Left hindlimb (tissue), 1 donor: ENCODE measurements around the gene GPATCH2L.

Experiments
- DNase-seq: peaks from one replicate; pipeline ENCODE4 v3.0.0-alpha.2; 2018

Gene GPATCH2L

GRCh38 chr14:76201162-76201561, 49.4 kb downstream of the GPATCH2L start:
- DNase-seq = no peak

- no peak for DNase-seq
These were observed 51.6 kb downstream of the GPATCH2L start for GRCh38 chr14:76203086-76204001.

DNA sequence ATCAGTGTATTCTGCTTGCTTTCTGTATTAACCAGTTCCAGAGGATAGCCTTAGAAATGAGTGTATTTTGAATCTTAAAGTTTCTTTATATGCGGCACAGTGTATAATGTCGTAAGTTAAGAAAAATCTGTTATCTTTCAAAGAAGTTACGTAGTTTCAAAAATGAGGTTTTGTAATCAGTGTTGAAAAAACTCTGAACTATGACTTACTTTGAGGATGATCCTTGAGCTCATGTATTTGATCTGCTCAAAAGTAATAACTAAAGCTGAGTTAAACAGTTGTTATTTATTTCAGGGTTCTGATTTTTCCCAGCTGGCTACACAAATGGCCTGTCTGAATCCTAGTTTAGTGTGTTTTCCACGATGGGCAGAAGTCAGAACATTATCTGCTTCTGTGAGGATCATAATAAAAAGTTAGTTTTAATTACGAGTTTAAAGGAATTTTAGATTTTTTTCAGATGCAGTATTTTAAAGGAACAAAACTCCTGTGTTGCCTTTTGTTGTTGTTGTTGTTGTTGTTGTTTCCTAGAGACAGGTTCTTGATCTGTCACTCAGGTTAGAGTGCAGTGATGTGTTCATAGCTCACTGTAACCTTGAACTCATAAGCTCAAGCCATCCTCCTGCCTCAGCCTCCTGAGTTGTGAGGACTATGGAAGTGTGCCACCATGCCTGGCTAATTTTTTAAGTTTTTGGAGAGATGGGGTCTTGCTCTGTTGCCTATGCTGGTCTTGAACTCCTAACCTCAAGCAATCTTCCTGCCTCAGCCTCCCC, 52.9 kb downstream of the GPATCH2L start:
- DNase-seq = no peak

DNA sequence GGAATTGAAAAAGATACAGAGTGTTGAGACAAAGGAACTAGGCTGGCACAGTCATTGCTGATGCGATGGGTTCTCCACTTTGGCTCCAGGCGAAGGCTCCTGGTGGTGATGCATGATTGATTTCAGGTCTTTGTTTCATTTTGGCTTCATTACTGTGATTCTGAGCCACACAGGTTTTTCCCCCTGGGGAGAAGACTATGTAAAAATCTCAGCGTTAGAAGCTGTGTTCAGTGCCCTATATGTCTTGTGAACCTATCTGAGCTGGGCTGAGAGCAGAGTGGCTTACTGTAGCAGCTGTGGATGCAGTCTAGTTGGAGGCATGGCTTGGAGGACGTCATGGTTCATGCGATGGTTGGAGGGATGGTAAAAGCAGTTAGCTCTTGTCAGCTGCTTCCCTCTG, 54.0 kb downstream of the GPATCH2L start:
- no peak for DNase-seq

DNA sequence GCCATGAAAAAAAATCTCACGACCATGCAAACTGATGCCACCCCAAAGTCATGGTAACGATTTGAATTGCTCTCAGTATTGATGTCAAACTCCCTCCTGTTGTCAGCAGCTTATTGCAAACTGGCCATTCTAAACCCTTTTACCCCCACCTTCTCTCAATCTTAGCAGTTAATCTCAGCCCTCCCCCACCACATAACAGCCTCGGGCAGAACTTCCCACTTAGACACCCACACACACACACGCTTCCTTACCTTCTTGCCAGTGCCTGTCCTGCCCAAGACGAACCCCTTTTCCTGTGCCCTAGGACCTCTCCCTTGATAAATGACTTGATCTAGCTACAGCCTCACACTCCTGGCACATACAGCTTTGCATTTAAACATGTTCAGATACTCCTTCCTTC, 56.6 kb downstream of the GPATCH2L start:
- no peak for DNase-seq

DNA sequence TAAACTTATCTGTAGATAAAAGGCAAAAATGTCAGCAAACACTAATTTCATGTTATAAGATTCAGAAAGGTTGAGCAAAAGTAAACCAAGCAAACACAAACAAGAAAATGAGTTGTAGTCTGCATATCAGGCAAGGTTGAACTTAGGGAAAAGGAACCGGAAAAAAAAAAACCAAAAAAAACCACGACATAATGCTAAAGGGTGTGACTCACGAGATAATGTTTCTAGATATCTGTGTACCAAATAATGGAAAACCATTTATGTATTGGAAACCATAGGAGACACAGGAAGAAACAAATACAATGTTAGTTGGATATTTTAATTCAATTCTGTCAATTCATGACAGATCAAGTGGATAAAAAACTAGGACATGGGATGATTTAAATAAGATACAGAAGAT, 60.5 kb downstream of the GPATCH2L start:
- no peak for DNase-seq

DNA sequence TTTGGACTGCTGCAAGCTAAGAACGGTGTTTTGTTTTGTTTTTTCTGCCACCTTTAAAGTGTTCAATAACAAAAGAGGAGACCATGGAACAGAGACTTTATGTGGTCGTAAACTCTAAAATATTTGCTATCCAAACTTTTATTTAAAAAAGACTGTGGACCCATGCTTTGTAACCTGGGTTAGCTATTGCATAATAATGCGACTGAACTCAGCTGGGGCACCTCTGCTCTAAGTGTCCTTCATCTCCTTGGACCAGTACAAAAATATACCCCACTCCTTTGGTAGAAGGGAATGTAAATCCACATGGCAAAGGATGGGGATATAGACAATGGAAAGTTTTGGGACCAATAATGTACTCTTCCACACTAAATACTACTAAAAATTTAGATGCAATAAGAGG, 65.5 kb downstream of the GPATCH2L start:
- no peak for DNase-seq

- DNase-seq = no peak
These were observed 66.9 kb downstream of the GPATCH2L start for GRCh38 chr14:76218662-76219061.

- no peak for DNase-seq
These were observed 68.2 kb downstream of the GPATCH2L start for GRCh38 chr14:76219873-76220272.

DNA sequence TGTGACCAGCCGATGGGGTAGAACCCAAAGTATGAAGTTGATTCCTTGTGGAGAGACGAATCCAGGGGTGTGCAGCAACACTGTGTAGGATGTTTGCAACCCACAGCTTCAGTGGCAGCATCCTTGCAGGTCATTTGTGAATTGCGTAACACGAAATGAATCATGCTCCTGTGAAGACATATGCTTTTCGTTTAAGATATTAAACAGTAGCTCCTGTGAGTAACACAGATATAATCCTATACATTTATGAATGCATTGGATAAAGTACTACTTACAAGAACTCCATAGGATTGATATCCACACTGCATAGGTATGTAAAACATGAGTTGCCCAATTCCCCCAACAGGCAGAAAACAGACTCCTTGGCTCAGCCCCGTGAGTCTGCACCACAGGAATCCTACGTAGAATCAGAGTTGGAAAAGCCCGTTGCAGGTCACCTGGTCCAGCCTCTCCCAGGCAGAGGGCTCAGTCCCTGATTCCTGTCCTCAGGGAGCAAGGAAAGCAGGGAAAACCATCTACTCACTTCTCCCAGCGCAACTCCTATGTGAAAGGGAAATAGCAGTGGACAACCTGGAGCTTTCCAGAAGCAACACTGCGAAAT, 75.8 kb downstream of the GPATCH2L start:
- no peak for DNase-seq

DNA sequence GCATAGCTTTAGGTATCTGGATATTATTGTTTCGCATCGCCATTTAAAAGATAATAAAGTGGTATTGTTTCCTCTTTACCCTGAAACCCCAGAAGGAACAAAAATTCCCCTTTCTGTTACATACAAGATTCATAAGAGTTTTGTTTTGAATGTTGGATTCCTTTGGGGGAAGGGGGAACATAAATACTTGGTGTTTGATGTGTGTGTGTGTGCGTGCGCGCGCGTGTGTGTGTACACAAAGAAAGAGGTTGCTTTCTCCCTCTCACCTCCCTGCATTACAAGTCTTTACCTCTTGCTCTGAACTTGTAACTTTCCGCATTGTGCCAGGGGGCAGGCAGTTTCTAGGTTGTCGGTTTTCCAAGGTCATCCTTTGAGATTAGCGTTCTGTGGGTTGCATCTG, 76.4 kb downstream of the GPATCH2L start:
- no peak for DNase-seq

GRCh38 chr14:76232800-76233199, 81.1 kb downstream of the GPATCH2L start:
- DNase-seq = no peak

GRCh38 chr14:76235628-76236027, 83.9 kb downstream of the GPATCH2L start:
- DNase-seq = no peak

DNA sequence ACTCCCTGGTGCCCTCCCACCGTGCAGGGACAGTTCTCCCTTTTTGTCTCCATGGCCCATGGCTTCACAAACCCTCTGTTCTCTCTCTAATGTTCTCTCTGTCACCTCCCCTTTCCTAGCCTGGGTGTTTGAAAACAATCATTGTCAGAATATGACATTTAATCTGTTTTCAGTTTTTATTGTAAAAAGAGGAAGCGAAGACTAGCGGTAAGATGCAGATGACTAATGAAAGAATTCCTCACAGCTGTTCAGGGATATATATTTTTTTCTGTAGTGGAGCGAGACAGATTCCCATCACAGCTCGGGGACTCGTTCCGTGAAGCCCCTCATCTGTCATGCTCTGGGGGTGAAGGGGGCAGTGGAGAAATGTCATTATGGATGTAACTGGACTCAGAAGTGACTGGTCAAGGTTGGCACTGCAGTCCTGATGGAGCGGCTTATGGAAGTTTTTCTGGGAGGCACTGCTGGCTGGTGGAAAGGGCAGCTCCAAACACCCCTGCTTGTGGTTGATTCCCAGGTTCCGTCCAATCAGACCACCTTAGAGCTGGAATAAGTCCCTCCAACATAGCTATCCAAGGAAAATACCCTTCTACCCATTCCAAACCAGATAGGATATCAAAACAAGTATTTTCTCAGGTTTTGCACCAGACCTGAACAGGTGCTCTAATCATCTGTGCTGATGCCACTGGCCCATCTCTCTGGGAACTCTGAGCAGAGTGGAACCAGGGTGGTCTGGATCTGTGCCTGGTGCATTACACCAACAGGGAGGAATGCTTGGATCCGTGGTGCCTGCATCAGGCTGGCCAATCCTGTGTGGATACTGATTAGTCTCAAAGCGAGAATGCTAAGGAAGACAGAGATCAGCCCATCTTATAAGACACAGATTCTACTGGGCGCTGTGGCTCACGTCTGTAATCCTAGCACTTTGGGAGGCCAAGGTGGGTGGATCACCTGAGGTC, 84.7 kb downstream of the GPATCH2L start:
- DNase-seq = no peak

DNA sequence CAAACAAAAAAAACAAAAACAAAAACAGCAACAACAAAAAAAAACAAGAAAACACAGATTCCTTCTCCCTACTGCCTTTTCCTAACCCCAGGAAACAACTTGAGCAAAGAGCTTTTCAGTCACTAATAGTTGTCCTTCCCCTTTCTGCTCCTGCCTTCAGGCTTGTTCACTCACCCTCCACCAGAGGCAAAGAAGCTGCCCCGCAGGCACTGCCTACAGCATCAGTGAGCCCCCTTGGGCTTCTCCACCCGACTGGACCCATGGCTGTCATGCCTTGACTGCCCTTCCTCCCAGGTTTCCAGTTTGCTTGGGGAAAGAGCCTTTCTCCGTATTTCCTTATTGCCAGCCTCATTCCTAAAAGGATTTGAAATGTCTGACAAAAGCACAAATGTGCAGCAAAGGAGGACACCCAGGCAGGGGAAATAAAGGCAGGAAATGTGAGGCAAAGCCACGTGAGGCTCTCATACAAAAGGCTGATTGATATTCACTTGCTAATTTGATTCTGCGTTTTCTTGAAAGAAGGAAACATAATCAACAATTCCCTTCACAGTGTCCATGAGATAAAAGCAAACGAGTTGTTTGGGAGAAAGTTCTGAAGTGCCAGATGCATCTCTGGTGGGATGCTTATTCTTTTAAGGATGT, 85.7 kb downstream of the GPATCH2L start:
- DNase-seq = no peak

DNA sequence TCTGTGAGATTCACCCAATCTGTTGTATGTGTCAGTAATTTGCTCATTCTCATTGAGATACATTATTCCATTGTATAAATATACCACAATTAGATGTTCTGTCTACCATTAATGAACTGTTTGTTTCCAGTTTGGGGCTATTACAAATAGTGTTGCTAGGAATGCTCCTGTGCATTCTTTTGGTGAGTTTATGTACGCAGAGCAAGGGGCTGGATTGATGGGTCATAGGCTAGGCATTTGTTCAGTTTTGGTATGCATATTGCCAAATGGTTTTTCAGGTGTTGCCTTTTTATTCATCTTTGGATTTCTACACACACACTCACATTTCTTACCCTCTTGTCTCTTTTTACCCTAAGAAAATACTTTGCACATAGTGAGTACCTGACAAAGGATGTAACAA, 93.4 kb downstream of the GPATCH2L start:
- no peak for DNase-seq

DNA sequence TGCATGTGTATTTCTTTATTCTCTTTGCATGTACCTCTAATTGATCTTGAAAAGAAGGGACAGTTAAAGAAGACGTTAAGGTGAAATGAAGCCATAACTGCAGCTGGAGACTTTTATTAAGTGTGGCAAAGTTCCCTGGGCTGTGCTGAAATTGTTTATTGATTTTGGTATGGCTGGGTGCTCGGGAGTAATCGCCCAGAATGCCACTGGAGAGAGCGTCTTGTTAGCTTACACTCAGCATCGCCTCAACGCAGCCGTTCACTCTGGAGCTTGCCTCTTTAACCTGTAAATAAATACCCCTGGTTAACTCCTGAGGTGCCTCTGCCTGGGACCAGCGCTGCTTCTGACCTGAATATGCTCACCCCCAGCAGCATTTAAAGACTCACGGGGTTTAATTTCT, 98.6 kb downstream of the GPATCH2L start:
- no peak for DNase-seq

GRCh38 chr14:76252471-76252870, 100.7 kb downstream of the GPATCH2L start:
- DNase-seq = no peak

GRCh38 chr14:76253111-76253510, 101.4 kb downstream of the GPATCH2L start:
- no peak for DNase-seq

DNA sequence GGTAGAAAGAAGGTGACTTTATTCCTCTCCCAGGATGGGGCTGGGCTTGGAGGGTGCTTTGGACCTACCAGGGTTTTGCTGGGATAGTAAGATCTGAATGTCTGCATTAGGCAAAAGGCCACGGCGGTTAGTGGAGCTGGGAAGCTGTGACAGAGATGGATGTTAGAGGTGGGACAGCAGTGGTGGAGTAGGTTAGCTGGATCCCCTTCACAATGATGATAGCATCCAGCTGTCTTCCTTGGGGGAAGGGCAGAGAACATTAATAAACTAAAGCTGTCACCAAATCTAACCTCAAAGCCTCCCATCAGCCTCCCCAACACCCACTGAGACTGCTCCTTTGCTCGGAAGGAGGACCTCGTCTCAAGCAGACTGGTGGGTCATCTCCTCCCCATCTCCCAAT, 104.8 kb downstream of the GPATCH2L start:
- DNase-seq = no peak

DNA sequence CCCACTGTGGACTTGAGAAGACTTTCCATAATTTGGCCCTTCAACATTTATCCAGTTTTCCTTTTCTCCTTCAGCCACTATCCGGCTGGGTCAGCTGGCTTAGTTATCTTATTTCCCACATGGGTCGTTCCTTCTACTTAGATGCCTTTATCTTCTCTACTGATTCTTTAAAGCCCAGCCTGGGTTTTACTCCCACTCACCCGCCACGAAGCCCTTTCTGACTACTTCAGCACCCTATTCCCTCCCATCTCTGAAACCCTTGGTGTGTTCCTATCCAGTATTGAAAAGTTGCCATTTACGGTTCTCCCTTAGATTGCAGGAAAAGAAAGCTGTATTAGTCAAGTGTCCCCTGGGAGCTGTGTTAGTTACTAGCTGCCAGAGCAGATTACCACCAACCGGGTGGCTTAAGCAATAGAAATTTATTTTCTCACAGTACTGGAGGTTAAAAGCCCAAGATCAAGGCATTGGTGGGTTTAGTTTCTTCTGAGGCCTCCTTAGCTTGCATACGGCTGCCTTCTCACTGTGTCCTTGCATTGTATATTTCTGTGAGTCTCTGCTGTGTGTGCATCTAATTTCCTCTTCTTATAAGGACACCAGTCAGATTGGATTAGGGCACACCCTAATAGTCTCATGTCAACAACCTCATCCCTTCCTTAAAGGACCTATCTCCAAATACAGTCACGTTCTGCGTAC, 105.5 kb downstream of the GPATCH2L start:
- DNase-seq = no peak
